OCI-LY7 (cell line): Measurements from ENCODE around the gene STAC. TPM values are rescaled to one million over a fixed set of nuclear protein-coding genes. Genes with fewer than 3 reads are reported as not detected.

Source experiments
- BruUV-seq: library from RNA; stranded (reverse); fragments of 400-500 nt; replicated peaks from 2 replicates; lab custom pipeline; 2021; lab: Mats Ljungman, UMichigan
- CTCF ChIA-PET: fragments of 300-600 bp; sonication (Branson Sonifier 250); formaldehyde crosslinking; loops from one replicate; lab custom pipeline; 2022; ENCODE audit warnings: antibody characterized with exemption; ENCODE audit not compliant: unreplicated experiment; lab: Charles Lee
- POLR2A ChIA-PET: fragments of 300-600 bp; sonication (Branson Sonifier 250); formaldehyde crosslinking; loops from one replicate; lab custom pipeline; 2022; ENCODE audit warnings: antibody characterized with exemption; lab: Charles Lee
- DNase-seq: peaks from one replicate; pipeline ENCODE4 v3.0.0-alpha.2; 2015; ENCODE audit warnings: low spot score
- H2AFZ ChIP-seq: fragments of 200-600 bp; sonication (generic), shearing (Covaris generic); 2 replicates; pipeline ENCODE4 v1.6.1; 2014; ENCODE audit warnings: mild to moderate bottlenecking, antibody characterized with exemption, low read length, moderate library complexity
- H3K27ac ChIP-seq: fragments of 200-600 bp; sonication (generic); 2 replicates; pipeline ENCODE4 v1.5.1; 2014; ENCODE audit warnings: mixed run types, low read depth, mild to moderate bottlenecking, moderate library complexity, low read length, inconsistent platforms; ENCODE audit not compliant: poor library complexity, severe bottlenecking
- H3K36me3 ChIP-seq: fragments of 200-600 bp; sonication (generic); 2 replicates; pipeline ENCODE4 v1.6.1; 2014; ENCODE audit warnings: mild to moderate bottlenecking, antibody characterized with exemption, low read length, moderate library complexity, mixed read lengths; ENCODE audit not compliant: insufficient read depth
- H3K4me1 ChIP-seq: fragments of 200-600 bp; sonication (generic); 2 replicates; pipeline ENCODE4 v1.5.1; 2014; ENCODE audit warnings: mild to moderate bottlenecking, low read length; ENCODE audit not compliant: insufficient read depth, poor library complexity, severe bottlenecking
- H3K4me2 ChIP-seq: fragments of 200-600 bp; sonication (generic); 2 replicates; pipeline ENCODE4 v1.6.1; 2014; ENCODE audit warnings: mild to moderate bottlenecking, low read length
- H3K4me3 ChIP-seq: fragments of 200-600 bp; sonication (generic); 2 replicates; pipeline ENCODE4 v1.5.1; 2014; ENCODE audit warnings: mild to moderate bottlenecking, low read depth, low read length; ENCODE audit not compliant: poor library complexity, severe bottlenecking
- H3K79me2 ChIP-seq: fragments of 200-600 bp; sonication (generic); 2 replicates; pipeline ENCODE4 v1.6.1; 2016; ENCODE audit warnings: low read depth, mild to moderate bottlenecking, low read length, moderate library complexity, mixed read lengths; ENCODE audit not compliant: insufficient read depth
- H3K9me2 ChIP-seq: fragments of 200-600 bp; sonication (generic); 2 replicates; pipeline ENCODE4 v1.6.1; 2016; ENCODE audit warnings: mild to moderate bottlenecking, low read length, mixed read lengths; ENCODE audit not compliant: insufficient read depth
- H3K9me3 ChIP-seq: fragments of 200-600 bp; sonication (generic); 2 replicates; pipeline ENCODE4 v1.6.1; 2014; ENCODE audit warnings: mild to moderate bottlenecking, mixed run types, low read length, mixed read lengths
- H4K20me1 ChIP-seq: fragments of 200-600 bp; sonication (generic); 2 replicates; pipeline ENCODE4 v1.6.1; 2014; ENCODE audit warnings: mild to moderate bottlenecking, antibody characterized with exemption, low read length, moderate library complexity, mixed read lengths; ENCODE audit not compliant: insufficient read depth
- CTCF ChIP-seq: fragments of 200-600 bp; sonication (generic); conservative IDR thresholded peaks from 2 replicates; pipeline ENCODE4 v1.5.1; 2014; ENCODE audit warnings: mild to moderate bottlenecking, antibody characterized with exemption, low read length, moderate library complexity, mixed read lengths
- EZH2phosphoT487 ChIP-seq: fragments of 200-600 bp; sonication (generic); IDR thresholded peaks from 2 replicates; pipeline ENCODE4 v1.6.1; 2018; ENCODE audit warnings: low read depth, borderline replicate concordance, mild to moderate bottlenecking, mixed run types, antibody characterized with exemption, low read length, moderate library complexity, mixed read lengths
- intact Hi-C: fragments of 100-400 bp; cut with micrococcal nuclease; formaldehyde crosslinking; loops from one replicate; pipeline ENCODE4 v1.10.0; 2022; ENCODE audit not compliant: unreplicated experiment
- total RNA-seq, 2 experiments: library from RNA; depleted of rRNA in 1 of 2; stranded (reverse); fragments of >200 nt in 1 of 2; shearing (Covaris generic) in 1 of 2; gene quantifications; 2 replicates each; pipeline ENCODE4 v1.2.3, GENCODE V29; 2014 to 2022

The STAC gene
- total RNA-seq, 2 experiments from 2014 or later = not detected

GRCh38 chr3:36579746-36580145 is 199.4 kb downstream of the STAC start:
- BruUV-seq = no TSS peak
- Histone ChIP-seq H3K4me1 (no peaks in the 10 kb centered on the region), H4K20me1 (no peaks in the 10 kb centered on the region), H3K79me2 (no peaks in the 10 kb centered on the region), H3K27ac (no peak overlapping the region), H3K4me3 (no peak overlapping the region), H3K9me2 (no peaks in the 10 kb centered on the region), H3K4me2 (no peak overlapping the region), H2AFZ (no peak overlapping the region), H3K36me3 (no peaks in the 10 kb centered on the region), H3K9me3 (peaks cover 15% of the 10 kb centered on the region; the same call in 1 of the 2 replicates)
- TF ChIP-seq CTCF (no peak), EZH2phosphoT487 (no peak)
- no peak for DNase-seq
- intact Hi-C loops = no loop called here
- ChIA-PET CTCF (no interaction called here), POLR2A (no interaction called here)

GRCh38 chr3:36580716-36581115 is 200.4 kb downstream of the STAC start:
- Histone ChIP-seq H3K79me2 (no peaks in the 10 kb centered on the region), H2AFZ (no peak overlapping the region), H3K4me3 (no peak overlapping the region), H3K4me2 (no peak overlapping the region), H3K36me3 (no peaks in the 10 kb centered on the region), H3K9me3 (peaks cover 15% of the 10 kb centered on the region; the same call in 1 of the 2 replicates), H3K27ac (no peak overlapping the region), H3K4me1 (no peaks in the 10 kb centered on the region), H3K9me2 (no peaks in the 10 kb centered on the region), H4K20me1 (no peaks in the 10 kb centered on the region)
- TF ChIP-seq CTCF (no peak), EZH2phosphoT487 (no peak)
- ChIA-PET CTCF (no interaction called here), POLR2A (interaction anchor here (0.7 kb wide), 1 partner anchor 12 kb away, joined by 4 read pairs; no protein-coding TSS in a partner anchor)
- intact Hi-C loops = no loop called here
- no TSS peak for BruUV-seq
- DNase-seq = no peak

GRCh38 chr3:36591959-36592358 is 211.7 kb downstream of the STAC start:
- Histone ChIP-seq H3K9me3 (no peaks in the 10 kb centered on the region), H4K20me1 (no peaks in the 10 kb centered on the region), H3K9me2 (no peaks in the 10 kb centered on the region), H3K4me3 (no peak overlapping the region), H2AFZ (no peak overlapping the region), H3K4me1 (no peaks in the 10 kb centered on the region), H3K27ac (no peak overlapping the region), H3K79me2 (no peaks in the 10 kb centered on the region), H3K36me3 (no peaks in the 10 kb centered on the region), H3K4me2 (no peak overlapping the region)
- ChIA-PET CTCF (no interaction called here), POLR2A (interaction anchor here (0.6 kb wide), 1 partner anchor 408 kb away, joined by 3 read pairs; no protein-coding TSS in a partner anchor)
- intact Hi-C loops = no loop called here
- TF ChIP-seq CTCF = no peak
- no peak for TF ChIP-seq EZH2phosphoT487
- DNase-seq = no peak
- no TSS peak for BruUV-seq
